Breast epithelium (tissue), 4 donors: ENCODE measurements around the gene FOXC2. TPM values are rescaled to one million over a fixed set of nuclear protein-coding genes. Genes with fewer than 3 reads are reported as not detected.

Experiments used
- DNase-seq, 2 donors: peaks; one replicate each; pipeline ENCODE4 v3.0.0-alpha.2; 2019; ENCODE audit warnings: low spot score in 2 of 2
- H3K27ac ChIP-seq, 2 donors: fragments of 200-600 bp; sonication (generic) in 1 of 2; one replicate each; pipeline ENCODE4 v1.5.1; 2016 to 2019; ENCODE audit warnings: mild to moderate bottlenecking in 1 of 2
- H3K27me3 ChIP-seq, 2 donors: fragments of 200-600 bp; sonication (generic) in 1 of 2; one replicate each; pipeline versions ENCODE4 v1.5.1 to v1.6.0; 2017 to 2019; ENCODE audit warnings: control low read depth in 1 of 2, mild to moderate bottlenecking in 1 of 2
- H3K36me3 ChIP-seq: fragments of 200-600 bp; one replicate; pipeline ENCODE4 v1.5.1; 2019
- H3K4me1 ChIP-seq, 2 donors: fragments of 200-600 bp; sonication (generic); one replicate each; pipeline ENCODE4 v1.5.1; 2016 to 2019; ENCODE audit warnings: control low read depth in 1 of 2
- H3K4me3 ChIP-seq, 3 donors: fragments of 200-600 bp; sonication (generic); 1 replicate in 2 of 3; 2 replicates in 1 of 3; pipeline ENCODE4 v1.5.1; 2016 to 2019; ENCODE audit warnings: mild to moderate bottlenecking in 3 of 3, moderate library complexity in 2 of 3
- H3K9me3 ChIP-seq, 2 donors: fragments of 200-600 bp; sonication (generic) in 1 of 2; one replicate each; pipeline ENCODE4 v1.5.1; 2016 to 2019; ENCODE audit warnings: control low read depth in 1 of 2
- POLR2A ChIP-seq: fragments of 450-650 bp; IDR thresholded peaks from one replicate; pipeline ENCODE4 v1.6.1; 2016; ENCODE audit warnings: antibody characterized with exemption, mild to moderate bottlenecking, moderate library complexity
- POLR2AphosphoS5 ChIP-seq, 3 donors: sonication (generic); formaldehyde crosslinking; IDR thresholded peaks; one replicate each; pipeline ENCODE4 v1.6.1; 2017; ENCODE audit warnings: antibody characterized with exemption in 3 of 3
- intact Hi-C: fragments of 100-400 bp; cut with DNase I; formaldehyde crosslinking; loops from one replicate; pipeline ENCODE4 v1.15.1; 2023; ENCODE audit warnings: low total_unique reads
- total RNA-seq, 3 donors: library from RNA; depleted of rRNA; stranded (reverse); fragments of >200 nt; gene quantifications; one replicate each; pipeline ENCODE4 v1.1.0, GENCODE V29; 2016
- TF ChIP-seq, protein P1 (sequence below), 3 donors: fragments of 450-650 bp; IDR thresholded peaks; one replicate each; pipeline ENCODE4 v1.5.1; 2016 to 2017; ENCODE audit warnings: antibody characterized with exemption in 3 of 3, mild to moderate bottlenecking in 3 of 3, moderate library complexity in 3 of 3

Gene FOXC2
- total RNA-seq, 3 donors from 2014 or later, result 0.15 to 0.98 (median 0.32) TPM

DNA sequence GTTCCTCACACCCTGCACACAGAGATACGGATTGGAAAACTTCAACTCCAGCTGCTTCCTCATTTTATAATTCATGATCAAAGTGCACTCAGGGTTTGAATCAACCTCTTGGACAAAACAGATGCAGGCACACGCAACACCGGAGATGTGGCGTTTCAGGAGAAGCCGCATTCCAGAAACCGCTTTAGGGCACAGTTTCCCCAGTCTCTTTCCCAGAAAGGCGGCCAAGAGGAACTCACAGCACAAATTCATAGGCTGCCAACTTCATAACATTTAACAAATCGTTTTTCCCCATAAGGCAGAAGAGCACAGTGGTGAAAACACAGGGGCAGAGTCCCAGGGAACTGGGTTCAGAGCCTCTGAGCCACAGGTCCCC, 20.0 kb upstream of the FOXC2 start:
- Histone ChIP-seq H3K4me1 (no peaks in the 10 kb centered on the region), H3K27ac (peak overlapping the region; percentile 52 to 67), H3K36me3 (no peaks in the 10 kb centered on the region), H3K4me3 (peak overlapping the region in 1 of 3 donors; percentile 36), H3K27me3 (no peaks in the 10 kb centered on the region), H3K9me3 (no peaks in the 10 kb centered on the region)
- DNase-seq, result peak in 1 of 2 donors; percentile 51
- TF ChIP-seq, protein P1, sequence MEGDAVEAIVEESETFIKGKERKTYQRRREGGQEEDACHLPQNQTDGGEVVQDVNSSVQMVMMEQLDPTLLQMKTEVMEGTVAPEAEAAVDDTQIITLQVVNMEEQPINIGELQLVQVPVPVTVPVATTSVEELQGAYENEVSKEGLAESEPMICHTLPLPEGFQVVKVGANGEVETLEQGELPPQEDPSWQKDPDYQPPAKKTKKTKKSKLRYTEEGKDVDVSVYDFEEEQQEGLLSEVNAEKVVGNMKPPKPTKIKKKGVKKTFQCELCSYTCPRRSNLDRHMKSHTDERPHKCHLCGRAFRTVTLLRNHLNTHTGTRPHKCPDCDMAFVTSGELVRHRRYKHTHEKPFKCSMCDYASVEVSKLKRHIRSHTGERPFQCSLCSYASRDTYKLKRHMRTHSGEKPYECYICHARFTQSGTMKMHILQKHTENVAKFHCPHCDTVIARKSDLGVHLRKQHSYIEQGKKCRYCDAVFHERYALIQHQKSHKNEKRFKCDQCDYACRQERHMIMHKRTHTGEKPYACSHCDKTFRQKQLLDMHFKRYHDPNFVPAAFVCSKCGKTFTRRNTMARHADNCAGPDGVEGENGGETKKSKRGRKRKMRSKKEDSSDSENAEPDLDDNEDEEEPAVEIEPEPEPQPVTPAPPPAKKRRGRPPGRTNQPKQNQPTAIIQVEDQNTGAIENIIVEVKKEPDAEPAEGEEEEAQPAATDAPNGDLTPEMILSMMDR (IDR thresholded peaks at IDR 0.05), result no peak
- TF ChIP-seq POLR2AphosphoS5 (IDR thresholded peaks at IDR 0.05), result peak in 1 of 3 donors; percentile 34
- intact Hi-C loops, result no loop called here

DNA sequence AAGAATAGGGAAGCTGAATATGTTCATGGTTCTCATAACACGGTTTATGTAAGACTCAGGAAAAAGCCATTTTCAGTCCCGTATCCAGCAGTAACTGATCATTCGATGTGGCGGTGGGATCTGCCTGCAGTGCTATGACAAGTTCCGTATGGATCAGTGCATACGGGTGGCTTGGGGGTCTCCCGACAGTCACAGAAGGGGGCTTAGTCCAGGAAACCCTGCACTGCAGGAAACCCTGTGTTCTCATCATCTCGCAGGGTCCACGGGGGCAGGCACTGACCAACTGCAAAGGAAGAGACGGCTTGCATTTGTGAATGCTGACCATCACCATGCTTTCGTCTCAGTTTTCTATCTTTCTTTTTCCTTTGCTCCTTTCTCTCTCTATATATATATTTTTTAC, 19.3 kb upstream of the FOXC2 start:
- Histone ChIP-seq H3K36me3 (no peaks in the 10 kb centered on the region), H3K27me3 (no peaks in the 10 kb centered on the region), H3K4me3 (no peak overlapping the region), H3K27ac (no peak overlapping the region), H3K4me1 (no peaks in the 10 kb centered on the region), H3K9me3 (no peaks in the 10 kb centered on the region)
- no peak for DNase-seq
- TF ChIP-seq POLR2A (no peak), POLR2AphosphoS5 (IDR thresholded peaks at IDR 0.05) (no peak)
- TF ChIP-seq, protein P1 (IDR thresholded peaks at IDR 0.05), result no peak
- intact Hi-C loops, result no loop called here

GRCh38 chr16:86549076-86549892, 17.3 kb upstream of the FOXC2 start:
- TF ChIP-seq, protein P1 (IDR thresholded peaks at IDR 0.05), result no peak
- TF ChIP-seq POLR2A, result no peak
- TF ChIP-seq POLR2AphosphoS5 (IDR thresholded peaks at IDR 0.05), result no peak
- Histone ChIP-seq H3K36me3 (no peaks in the 10 kb centered on the region), H3K27ac (no peak overlapping the region), H3K4me1 (peaks cover 0 to 2% of the 10 kb centered on the region in 2 donors), H3K27me3 (no peaks in the 10 kb centered on the region), H3K9me3 (no peaks in the 10 kb centered on the region), H3K4me3 (no peak overlapping the region)
- intact Hi-C loops, result no loop called here
- no peak for DNase-seq

- Histone ChIP-seq H3K9me3 (no peaks in the 10 kb centered on the region), H3K36me3 (no peaks in the 10 kb centered on the region), H3K27ac (no peak overlapping the region), H3K4me3 (no peak overlapping the region), H3K4me1 (peaks cover 0 to 2% of the 10 kb centered on the region in 2 donors), H3K27me3 (no peaks in the 10 kb centered on the region)
- no peak for TF ChIP-seq POLR2A
- intact Hi-C loops, result no loop called here
- DNase-seq, result no peak
Observed at GRCh38 chr16:86549893-86550190, 16.8 kb upstream of the FOXC2 start.

DNA sequence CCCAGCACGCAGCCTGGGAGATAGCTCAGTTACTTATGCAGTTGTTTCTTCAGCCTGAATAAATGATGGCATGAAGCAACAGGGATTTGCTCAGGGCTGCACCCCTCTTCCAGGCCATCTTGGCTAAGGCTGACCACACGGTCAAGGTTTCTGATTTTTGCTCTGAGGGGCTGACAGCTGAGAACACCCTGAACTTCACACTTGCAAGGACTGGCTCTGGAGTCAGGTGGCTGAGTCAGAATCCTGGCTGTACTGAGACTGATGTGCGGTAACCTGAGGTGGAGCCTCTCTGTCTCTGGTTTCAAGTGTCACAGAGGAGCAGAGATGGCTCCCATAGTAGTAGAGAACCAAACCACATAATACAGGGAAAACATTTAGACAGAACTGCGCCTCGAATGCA, 16.3 kb upstream of the FOXC2 start:
- H3K27ac ChIP-seq, result no peak overlapping the region
- no peaks in the 10 kb centered on the region for H3K27me3 ChIP-seq
- H3K36me3 ChIP-seq, result no peaks in the 10 kb centered on the region
- no peaks in the 10 kb centered on the region for H3K9me3 ChIP-seq
- TF ChIP-seq, protein P1 (IDR thresholded peaks at IDR 0.05), result no peak
- TF ChIP-seq POLR2AphosphoS5 (IDR thresholded peaks at IDR 0.05) (no peak), POLR2A (no peak)
- intact Hi-C loops, result no loop called here
- H3K4me1 ChIP-seq, result peaks cover 0 to 4% of the 10 kb centered on the region in 2 donors
- DNase-seq, result no peak
- no peak overlapping the region for H3K4me3 ChIP-seq
